ENCODE data around the gene SYNE2.

Gene SYNE2

DNA sequence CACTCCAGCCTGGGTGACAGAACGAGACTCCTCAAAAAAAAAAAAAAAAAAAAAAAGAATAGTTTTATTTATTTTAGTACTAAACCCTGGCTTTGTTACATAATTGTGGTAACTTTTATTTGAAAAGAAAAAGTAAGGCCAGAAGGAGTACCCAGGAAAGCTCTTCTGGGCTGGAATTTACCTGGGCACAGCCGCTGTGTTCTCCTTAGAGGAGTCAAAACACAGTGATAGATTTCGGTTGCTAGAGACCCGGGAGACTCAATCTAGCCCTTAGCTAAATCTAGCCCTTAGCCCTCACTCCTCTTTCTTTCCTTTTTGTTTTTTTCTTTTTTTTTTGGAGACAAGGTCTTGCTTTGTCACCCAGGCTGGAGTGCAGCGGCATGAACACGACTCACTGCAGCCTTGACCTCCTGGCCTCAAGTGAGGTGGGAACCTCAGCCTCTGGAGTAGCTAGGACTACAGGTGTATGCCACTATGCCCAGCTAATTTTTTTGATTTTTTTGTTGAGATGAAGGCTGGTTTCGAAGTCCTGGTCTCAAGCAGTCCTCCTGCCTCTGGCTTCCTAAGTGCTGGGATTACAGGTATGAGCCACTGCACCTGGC, 49.7 kb downstream of the SYNE2 start:
- TF ChIP-seq, protein P1, sequence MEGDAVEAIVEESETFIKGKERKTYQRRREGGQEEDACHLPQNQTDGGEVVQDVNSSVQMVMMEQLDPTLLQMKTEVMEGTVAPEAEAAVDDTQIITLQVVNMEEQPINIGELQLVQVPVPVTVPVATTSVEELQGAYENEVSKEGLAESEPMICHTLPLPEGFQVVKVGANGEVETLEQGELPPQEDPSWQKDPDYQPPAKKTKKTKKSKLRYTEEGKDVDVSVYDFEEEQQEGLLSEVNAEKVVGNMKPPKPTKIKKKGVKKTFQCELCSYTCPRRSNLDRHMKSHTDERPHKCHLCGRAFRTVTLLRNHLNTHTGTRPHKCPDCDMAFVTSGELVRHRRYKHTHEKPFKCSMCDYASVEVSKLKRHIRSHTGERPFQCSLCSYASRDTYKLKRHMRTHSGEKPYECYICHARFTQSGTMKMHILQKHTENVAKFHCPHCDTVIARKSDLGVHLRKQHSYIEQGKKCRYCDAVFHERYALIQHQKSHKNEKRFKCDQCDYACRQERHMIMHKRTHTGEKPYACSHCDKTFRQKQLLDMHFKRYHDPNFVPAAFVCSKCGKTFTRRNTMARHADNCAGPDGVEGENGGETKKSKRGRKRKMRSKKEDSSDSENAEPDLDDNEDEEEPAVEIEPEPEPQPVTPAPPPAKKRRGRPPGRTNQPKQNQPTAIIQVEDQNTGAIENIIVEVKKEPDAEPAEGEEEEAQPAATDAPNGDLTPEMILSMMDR (IDR thresholded peaks at IDR 0.05) = no peak
- H3K27ac ChIP-seq = no peak overlapping the region
- H3K4me3 ChIP-seq = no peak overlapping the region
- DNase-seq (ENCODE audit: low spot score) = no peak

DNA sequence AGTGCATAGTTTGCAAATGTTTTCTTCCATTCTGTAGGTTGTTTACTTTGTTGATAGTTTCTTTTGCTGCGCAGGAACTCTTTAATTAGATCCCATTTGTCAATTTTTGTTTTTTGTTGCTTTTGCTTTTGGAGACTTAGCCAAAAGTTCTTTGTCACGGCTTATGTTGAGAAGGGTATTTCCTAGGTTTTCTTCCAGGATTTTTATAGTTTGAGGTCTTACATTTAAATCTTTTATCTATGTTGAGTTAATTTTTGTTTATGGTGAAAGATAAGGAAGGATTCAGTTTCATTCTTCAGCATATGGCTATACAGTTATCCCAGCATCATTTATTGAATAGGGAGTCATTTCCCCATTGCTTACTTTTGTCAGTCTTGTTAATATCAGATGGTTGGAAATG, 51.9 kb downstream of the SYNE2 start:
- TF ChIP-seq, protein P1 (IDR thresholded peaks at IDR 0.05) = no peak
- no peak for DNase-seq (ENCODE audit: low spot score)
- no peak overlapping the region for H3K4me3 ChIP-seq
- no peak overlapping the region for H3K27ac ChIP-seq

DNA sequence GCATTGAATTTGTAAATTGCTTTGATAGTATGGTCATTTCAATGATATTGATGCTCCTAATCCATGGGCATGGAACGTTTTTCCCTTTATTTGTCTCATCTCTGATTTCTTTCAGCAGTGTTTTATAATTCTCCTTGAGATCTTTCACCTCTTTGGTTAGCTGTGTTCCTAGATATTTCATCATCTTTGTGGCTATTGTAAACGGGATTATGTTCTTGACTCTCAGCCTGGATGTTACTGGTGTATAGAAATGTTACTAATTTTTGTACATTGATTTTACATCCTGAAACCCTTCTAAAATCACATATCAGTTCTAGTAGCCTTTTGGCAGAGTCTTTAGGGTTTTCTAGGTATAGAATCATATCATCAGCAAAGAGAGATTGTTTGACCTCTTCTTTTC, 52.6 kb downstream of the SYNE2 start:
- TF ChIP-seq, protein P1 (IDR thresholded peaks at IDR 0.05) = no peak
- Histone ChIP-seq H3K27ac (no peak overlapping the region), H3K4me3 (no peak overlapping the region)
- DNase-seq (ENCODE audit: low spot score) = no peak

DNA sequence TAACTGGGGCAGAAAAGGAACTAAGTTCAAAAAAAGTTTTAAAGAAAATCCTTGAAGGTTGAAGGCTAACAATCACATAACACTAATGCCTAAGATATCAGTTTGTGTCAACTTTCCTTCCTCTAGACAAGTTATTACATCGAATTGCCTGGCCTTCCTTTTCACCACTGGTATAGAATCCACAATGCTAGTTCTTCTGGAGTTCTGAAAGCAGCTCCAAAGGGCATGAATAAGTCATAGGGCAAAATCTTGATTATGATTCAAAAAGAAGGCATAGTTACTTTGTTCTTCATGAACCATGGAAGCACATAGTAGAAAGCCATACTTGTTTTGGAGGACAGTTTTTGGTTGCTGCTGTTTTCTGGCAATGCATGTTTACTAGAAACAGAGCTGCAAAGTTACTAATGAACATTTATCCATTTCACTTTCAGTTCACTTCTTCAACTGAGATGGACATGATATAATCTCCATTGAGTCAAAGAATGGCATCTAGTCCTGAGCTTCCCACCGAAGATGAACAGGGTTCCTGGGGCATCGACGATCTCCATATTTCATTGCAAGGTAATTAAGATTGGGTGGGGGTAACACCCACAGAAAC, 56.0 kb downstream of the SYNE2 start:
- TF ChIP-seq, protein P1 (IDR thresholded peaks at IDR 0.05) = no peak
- peak overlapping the region; percentile 42 for H3K4me3 ChIP-seq
- no peak overlapping the region for H3K27ac ChIP-seq
- DNase-seq (ENCODE audit: low spot score) = no peak

DNA sequence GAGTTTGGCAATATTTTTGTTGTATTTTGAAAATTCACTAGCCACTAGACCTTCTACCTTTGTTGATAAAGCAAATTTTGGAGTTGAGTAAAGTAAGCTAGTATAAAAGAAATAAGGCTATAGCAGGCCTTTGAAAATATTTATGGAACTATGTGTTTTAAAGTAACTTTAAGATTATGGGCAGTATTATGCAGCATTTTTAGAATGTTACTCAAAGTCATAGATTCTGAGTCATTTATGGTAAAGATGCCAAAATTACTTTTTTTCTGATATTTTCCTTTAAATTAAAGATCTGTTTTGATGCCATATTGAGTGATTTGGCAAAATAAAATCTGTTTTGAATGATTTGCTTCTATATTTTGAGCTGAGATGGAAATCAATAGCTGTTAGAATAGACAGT, 57.2 kb downstream of the SYNE2 start:
- no peak for DNase-seq (ENCODE audit: low spot score)
- no peak overlapping the region for H3K4me3 ChIP-seq
- TF ChIP-seq, protein P1 (IDR thresholded peaks at IDR 0.05) = no peak
- H3K27ac ChIP-seq = no peak overlapping the region

DNA sequence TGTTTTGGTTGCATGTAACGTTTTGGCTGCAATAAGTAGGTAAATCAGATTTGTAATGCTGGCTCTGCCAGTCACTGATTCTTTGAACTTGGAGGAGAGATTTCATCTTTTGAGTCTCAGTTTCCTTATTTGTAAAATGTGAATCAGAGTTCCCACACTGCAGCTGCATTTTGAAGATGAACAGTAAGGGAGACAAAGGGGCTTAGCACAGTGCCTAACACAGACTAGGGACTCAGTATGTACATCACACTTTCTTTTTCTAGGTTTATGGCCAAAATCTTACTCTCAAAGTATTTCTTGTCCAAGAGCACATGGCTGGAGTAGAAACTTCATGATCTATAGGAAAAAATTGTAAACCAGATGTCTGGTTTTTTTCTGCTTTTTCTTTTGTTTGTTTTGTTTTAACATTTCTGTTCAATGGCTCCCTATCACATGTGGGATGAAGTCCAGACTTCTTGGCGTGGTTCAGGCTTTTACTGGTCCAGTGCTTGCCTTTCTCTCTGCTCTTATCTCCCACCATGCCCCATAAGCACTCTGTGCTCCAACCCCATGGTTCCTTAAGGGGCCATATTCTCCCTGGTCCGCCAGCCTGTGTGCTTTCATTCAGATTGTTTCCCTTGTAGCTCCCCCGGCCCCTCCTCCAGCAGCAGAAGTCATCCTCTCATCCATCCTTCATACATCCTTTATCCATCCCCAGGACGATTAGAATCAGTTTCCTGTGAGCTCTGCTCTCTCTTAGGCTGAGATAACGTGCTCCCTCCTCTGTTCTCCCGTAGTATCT, 58.0 kb downstream of the SYNE2 start:
- H3K27ac ChIP-seq = no peak overlapping the region
- TF ChIP-seq, protein P1 (IDR thresholded peaks at IDR 0.05) = no peak
- H3K4me3 ChIP-seq = no peak overlapping the region
- no peak for DNase-seq (ENCODE audit: low spot score)

Data from coronary artery (tissue), 2 donors.